ENCODE data around the gene JPH3. TPM values are rescaled to one million over a fixed set of nuclear protein-coding genes. Genes with fewer than 3 reads are reported as not detected.

Gene JPH3
- total RNA-seq, 2 experiments from 2014 or later, result 0.08 to 0.10 TPM

DNA sequence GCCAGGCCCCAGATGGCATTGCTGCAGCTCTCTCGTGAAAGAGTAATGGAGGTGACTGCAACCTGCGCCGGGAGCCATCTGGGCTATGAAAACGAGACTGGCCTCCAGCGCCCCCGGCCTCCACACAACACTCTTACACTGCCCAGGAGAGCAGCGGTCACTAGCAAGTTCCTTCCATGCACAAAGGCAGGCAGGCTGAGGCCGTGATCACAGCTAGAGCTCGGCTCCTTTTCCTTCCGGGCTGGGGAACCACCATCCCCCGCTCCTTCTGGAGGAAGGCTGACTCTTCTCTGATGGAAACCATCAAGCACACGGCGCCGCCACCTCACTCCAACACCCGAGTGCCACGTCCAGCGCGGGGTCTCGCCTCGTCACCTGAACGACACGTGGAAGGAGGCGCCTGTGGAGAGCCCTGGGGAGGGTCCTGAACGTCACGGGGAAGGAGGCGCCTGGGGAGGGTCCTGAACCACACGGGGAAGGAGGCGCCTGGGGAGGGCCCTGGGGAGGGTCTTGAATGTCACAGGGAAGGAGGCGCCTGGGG lies 101.6 kb downstream of the JPH3 start:
- Mint-ChIP-seq H3K27me3 (no peaks in the 10 kb centered on the region), H3K4me3 (no peak overlapping the region), H3K4me1 (peaks cover 21% of the 10 kb centered on the region), H3K36me3 (peaks cover 19% of the 10 kb centered on the region), H3K9me3 (no peaks in the 10 kb centered on the region), H3K27ac (no peak overlapping the region)
- no peak for DNase-seq

GRCh38 chr16:87704754-87705353 lies 102.5 kb downstream of the JPH3 start:
- peaks cover 21% of the 10 kb centered on the region for H3K4me1 Mint-ChIP-seq
- no peak overlapping the region for H3K27ac Mint-ChIP-seq
- no peaks in the 10 kb centered on the region for H3K9me3 Mint-ChIP-seq
- no peaks in the 10 kb centered on the region for H3K27me3 Mint-ChIP-seq
- DNase-seq, result no peak
- peaks cover 19% of the 10 kb centered on the region for H3K36me3 Mint-ChIP-seq
- no peak overlapping the region for H3K4me3 Mint-ChIP-seq

DNA sequence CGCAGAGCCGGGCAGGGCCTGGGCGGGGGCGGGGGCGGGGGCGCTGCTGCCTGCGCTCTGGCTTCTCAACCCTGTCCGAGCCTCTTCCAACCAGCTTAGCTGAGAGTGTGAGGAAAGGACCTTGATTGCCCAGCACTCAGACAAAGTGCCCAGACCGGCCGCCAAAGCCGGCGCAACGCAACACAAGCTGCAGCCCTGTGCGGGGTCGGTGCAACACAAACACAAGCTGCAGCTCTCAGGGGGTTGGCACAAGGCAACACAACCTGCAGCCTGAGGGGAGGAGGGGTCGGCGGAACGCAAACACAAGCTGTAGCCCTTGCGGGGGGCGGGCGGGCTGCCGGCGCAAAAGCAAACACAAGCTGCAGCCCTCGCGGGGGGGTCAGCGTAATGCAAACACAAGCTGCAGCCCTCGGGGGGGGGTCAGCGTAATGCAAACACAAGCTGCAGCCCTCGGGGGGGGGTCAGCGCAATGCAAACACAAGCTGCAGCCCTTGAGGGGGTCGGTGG lies 103.5 kb downstream of the JPH3 start:
- Mint-ChIP-seq H3K27me3 (no peaks in the 10 kb centered on the region), H3K4me1 (peaks cover 21% of the 10 kb centered on the region), H3K36me3 (peaks cover 19% of the 10 kb centered on the region), H3K9me3 (no peaks in the 10 kb centered on the region), H3K27ac (no peak overlapping the region), H3K4me3 (no peak overlapping the region)
- DNase-seq, result no peak

- Mint-ChIP-seq H3K27ac (no peak overlapping the region), H3K36me3 (peaks cover 20% of the 10 kb centered on the region), H3K4me1 (peaks cover 17% of the 10 kb centered on the region), H3K27me3 (no peaks in the 10 kb centered on the region), H3K4me3 (no peak overlapping the region), H3K9me3 (no peaks in the 10 kb centered on the region)
- no peak for DNase-seq
Observed at GRCh38 chr16:87706278-87707000, 104.1 kb downstream of the JPH3 start.

DNA sequence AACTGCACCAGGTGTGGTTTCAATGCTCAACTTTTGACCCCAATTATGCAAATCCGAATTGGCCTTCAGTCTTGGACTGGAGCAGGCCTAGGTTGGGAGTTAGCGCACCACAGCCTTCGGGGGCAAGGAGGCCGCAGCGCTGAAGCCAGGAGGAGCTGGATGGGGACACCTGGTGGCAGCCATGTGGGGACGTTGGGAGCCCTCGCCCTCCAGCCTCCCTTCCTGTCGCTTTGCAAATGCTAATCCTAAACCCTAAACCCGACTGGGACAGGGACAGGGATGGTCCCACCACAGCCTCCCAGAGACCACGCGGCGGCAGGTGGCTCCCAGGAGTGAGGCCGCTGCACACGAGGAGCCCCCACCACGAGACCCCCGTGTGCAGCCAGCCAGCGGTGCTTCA lies 104.8 kb downstream of the JPH3 start:
- Mint-ChIP-seq H3K4me3 (no peak overlapping the region), H3K4me1 (peaks cover 15% of the 10 kb centered on the region), H3K27ac (no peak overlapping the region), H3K27me3 (no peaks in the 10 kb centered on the region), H3K36me3 (peaks cover 20% of the 10 kb centered on the region), H3K9me3 (no peaks in the 10 kb centered on the region)
- no peak for DNase-seq

DNA sequence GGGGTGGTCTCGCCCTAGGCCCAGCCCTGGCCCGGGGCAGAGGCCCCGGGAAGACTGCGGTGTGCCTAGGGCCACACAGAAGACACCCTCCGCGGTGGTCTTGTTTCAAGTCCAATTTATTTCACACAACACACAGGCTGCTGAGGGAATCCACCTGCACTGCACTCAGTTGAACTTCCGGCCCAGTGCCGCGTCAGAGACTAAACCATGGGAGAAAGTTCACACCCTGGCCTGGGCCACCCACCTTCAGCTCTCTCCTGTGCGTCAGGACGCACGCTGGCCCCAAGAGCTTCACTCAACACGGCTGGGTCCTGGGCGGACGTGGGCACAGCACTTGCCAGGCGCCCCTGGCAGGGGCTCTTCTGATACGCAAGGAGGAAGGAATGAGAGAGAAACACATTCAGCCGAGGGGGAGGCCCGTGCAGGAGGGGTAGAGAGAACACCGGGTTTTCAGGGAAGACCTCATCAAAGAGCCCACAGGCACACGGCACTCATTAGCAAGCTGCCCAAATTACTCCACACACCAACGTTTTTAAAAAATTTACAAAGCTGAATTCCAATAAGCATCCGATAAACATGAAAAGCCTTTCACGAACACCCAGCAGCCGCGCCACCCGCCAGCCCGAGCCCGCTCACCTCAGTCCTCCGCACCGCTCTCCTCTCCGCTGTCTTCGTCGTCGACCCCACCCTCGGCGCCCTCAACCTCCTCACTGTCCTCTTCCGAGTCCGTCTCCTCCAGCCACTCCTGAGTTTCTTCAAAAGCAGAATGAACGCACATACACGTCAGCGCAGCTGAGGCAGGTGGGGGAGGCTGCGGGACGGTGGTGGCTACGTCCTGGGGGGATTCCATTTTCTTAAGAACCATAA lies 105.6 kb downstream of the JPH3 start:
- no peaks in the 10 kb centered on the region for H3K27me3 Mint-ChIP-seq
- peak overlapping the region; percentile 10 for H3K27ac Mint-ChIP-seq
- no peak for DNase-seq
- H3K36me3 Mint-ChIP-seq, result peaks cover 13% of the 10 kb centered on the region
- H3K4me3 Mint-ChIP-seq, result no peak overlapping the region
- no peaks in the 10 kb centered on the region for H3K9me3 Mint-ChIP-seq
- peaks cover 10% of the 10 kb centered on the region for H3K4me1 Mint-ChIP-seq

DNA sequence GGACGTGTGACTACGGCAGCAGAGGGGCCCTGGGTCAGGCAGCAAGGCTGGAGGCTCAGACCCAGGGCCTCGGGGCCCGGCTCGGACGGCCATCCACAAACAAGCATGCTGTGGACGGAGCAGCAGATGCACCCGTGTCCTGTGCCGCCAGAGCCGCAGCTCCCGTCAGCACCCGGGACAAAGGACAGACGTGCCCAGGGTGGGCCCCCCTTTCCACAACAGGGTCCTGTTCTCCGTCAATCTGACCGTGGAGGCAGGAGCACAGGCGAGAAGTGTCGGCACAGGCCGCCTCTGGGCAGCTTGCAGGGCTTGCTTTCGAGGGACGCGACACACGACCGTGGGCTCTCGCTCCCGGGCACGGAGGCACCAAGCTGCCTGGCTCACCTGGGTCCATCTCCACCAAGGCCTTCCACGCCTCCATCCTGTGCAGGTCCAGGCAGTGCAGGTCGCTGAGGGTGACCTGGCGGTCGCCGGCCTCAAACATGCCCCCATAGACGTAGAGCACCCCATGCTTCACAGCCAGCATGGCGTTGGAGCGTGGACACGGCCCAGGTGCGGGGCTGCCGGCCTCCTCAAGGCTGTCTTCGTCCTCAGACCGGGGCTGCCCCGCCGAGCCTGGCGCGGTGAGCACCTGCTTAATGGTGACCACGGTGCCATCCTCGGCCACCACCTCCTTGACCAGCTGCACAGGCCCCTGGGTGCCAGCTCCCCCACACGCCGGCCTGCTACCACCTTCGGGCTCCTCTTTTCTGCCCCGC lies 106.8 kb downstream of the JPH3 start:
- peaks cover 12% of the 10 kb centered on the region for H3K4me1 Mint-ChIP-seq
- DNase-seq, result no peak
- H3K27me3 Mint-ChIP-seq, result no peaks in the 10 kb centered on the region
- peaks cover 16% of the 10 kb centered on the region for H3K36me3 Mint-ChIP-seq
- H3K4me3 Mint-ChIP-seq, result no peak overlapping the region
- H3K27ac Mint-ChIP-seq, result no peak overlapping the region
- H3K9me3 Mint-ChIP-seq, result no peaks in the 10 kb centered on the region

DNA sequence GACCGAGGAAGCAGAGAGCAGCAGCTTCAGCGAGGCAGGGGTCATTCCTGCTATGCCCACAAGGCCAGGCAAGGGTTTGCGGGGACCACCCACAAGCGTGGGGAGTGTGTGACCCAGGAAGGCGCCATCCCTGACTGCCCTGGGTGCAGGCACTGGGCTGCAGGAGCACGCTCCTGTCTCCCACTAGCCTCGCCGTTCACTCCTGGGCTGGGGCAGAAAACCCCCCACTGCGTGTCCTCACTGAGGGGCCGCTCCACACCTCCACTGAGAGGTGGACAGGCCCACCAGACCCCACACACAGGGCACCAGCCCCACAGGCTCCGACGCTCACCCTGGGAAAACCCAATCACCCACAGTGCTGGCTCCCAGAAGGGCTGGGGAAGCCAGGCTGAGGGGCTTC lies 107.4 kb downstream of the JPH3 start:
- peaks cover 18% of the 10 kb centered on the region for H3K36me3 Mint-ChIP-seq
- H3K9me3 Mint-ChIP-seq, result no peaks in the 10 kb centered on the region
- peaks cover 17% of the 10 kb centered on the region for H3K4me1 Mint-ChIP-seq
- no peak overlapping the region for H3K27ac Mint-ChIP-seq
- H3K27me3 Mint-ChIP-seq, result no peaks in the 10 kb centered on the region
- no peak for DNase-seq
- H3K4me3 Mint-ChIP-seq, result no peak overlapping the region

DNA sequence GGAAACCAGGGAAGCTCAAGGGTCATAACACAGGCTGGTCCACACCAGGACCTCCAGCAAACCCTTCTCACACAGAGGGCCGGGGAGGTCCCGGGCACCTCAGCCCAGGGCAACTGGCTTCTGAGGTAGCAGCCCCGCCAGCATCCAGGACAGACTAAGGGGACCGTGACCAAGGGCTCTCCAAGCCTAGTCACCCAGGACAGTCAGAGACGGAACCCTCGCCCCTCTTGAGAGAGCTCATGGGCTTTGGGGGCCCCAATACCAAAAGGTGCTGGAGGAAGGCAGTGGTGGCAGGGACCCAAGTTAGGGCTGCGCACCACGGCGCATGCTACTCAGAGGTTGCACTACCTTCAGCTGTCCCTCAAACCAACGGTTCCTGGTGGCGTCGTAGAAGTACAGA lies 108.6 kb downstream of the JPH3 start:
- no peaks in the 10 kb centered on the region for H3K27me3 Mint-ChIP-seq
- DNase-seq, result no peak
- peaks cover 28% of the 10 kb centered on the region for H3K36me3 Mint-ChIP-seq
- no peak overlapping the region for H3K4me3 Mint-ChIP-seq
- H3K27ac Mint-ChIP-seq, result no peak overlapping the region
- peaks cover 22% of the 10 kb centered on the region for H3K4me1 Mint-ChIP-seq
- no peaks in the 10 kb centered on the region for H3K9me3 Mint-ChIP-seq

GRCh38 chr16:87712184-87712762 lies 110.0 kb downstream of the JPH3 start:
- no peaks in the 10 kb centered on the region for H3K27me3 Mint-ChIP-seq
- peaks cover 22% of the 10 kb centered on the region for H3K4me1 Mint-ChIP-seq
- H3K9me3 Mint-ChIP-seq, result no peaks in the 10 kb centered on the region
- no peak overlapping the region for H3K27ac Mint-ChIP-seq
- H3K4me3 Mint-ChIP-seq, result no peak overlapping the region
- DNase-seq, result no peak
- H3K36me3 Mint-ChIP-seq, result peaks cover 28% of the 10 kb centered on the region

DNA sequence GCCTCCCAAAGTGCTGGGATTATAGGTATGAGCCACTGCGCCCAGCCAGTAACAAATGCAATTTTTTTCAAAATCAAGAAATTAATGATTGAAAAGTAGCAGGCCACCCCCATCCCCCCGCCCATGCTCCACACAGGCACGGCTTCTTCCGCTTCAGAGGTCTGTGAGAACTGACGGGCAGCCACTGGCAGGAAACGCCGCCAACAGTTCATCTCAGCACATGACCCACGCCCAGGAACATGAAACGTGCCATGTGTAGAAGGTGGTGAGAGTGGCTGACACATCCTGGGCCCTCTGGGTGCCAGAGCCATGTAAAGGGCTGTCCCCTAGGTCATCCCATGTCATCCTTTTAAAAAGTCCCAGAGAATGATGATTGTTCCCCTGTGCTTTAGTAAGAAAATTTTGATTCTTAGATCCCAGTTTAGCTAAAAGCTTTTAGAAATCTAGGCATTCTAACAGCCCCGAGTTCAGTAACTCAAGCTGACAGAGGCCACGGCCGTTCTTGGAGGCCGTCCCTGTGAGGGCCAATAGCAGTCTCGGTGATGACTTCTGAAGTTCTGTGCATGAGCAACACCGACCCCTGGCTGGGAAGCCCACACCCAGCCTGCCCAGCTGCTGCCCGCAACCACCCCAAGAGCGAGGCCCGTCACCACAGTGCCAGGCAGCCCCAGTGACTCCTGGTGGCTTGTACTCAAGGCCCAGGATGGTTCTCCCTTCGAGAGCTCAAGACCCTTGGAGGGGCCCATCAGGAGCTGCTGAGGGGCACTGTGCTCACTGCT lies 111.3 kb downstream of the JPH3 start:
- H3K36me3 Mint-ChIP-seq, result peaks cover 29% of the 10 kb centered on the region
- H3K4me1 Mint-ChIP-seq, result peaks cover 29% of the 10 kb centered on the region
- H3K27ac Mint-ChIP-seq, result peak overlapping the region; percentile 87

DNA sequence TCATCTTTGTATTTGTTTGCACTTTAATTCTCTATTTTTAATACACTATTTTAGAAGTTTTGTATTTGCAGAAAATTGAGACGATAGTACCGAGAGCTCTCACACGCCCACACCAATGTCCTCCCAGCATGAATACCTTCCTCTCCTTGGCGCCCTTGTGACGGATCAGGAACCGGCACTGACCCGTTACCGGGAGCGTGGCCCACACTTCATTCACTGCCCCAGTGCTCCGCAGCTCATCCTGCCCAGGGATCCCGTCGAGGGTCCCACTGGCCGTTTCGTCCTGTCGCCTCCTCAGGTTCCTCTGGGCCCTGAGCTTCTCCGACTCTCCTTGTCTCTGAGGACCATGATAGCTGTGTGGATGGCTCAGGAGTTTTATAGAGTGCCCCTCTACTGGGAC lies 112.9 kb downstream of the JPH3 start:
- Mint-ChIP-seq H3K4me1 (peaks cover 29% of the 10 kb centered on the region), H3K27me3 (no peaks in the 10 kb centered on the region), H3K27ac (peak overlapping the region; percentile 78), H3K36me3 (peaks cover 42% of the 10 kb centered on the region), H3K4me3 (no peak overlapping the region), H3K9me3 (no peaks in the 10 kb centered on the region)
- DNase-seq, result no peak

More for the DNA sequence above, 111.3 kb downstream of the JPH3 start:
- Mint-ChIP-seq H3K27me3 (no peaks in the 10 kb centered on the region), H3K9me3 (no peaks in the 10 kb centered on the region), H3K4me3 (no peak overlapping the region)
- DNase-seq, result peak; percentile 63

GRCh38 chr16:87715658-87716057 lies 113.3 kb downstream of the JPH3 start:
- no peak overlapping the region for H3K4me3 Mint-ChIP-seq
- H3K9me3 Mint-ChIP-seq, result no peaks in the 10 kb centered on the region
- H3K27me3 Mint-ChIP-seq, result no peaks in the 10 kb centered on the region
- no peak overlapping the region for H3K27ac Mint-ChIP-seq
- H3K36me3 Mint-ChIP-seq, result peaks cover 44% of the 10 kb centered on the region
- peaks cover 29% of the 10 kb centered on the region for H3K4me1 Mint-ChIP-seq
- DNase-seq, result no peak

All from activated naive CD8-positive, alpha-beta T cell treated with anti-CD3 and anti-CD28 coated beads for 36 hours (primary cell).